Activated T-cell treated with anti-CD3 and anti-CD28 coated beads, Interleukin-2, amount 50 U/mL, for 1 hour (primary cell): Measurements from ENCODE around the gene MLST8.
A peak's percentile ranks its signal among the peaks of the same experiment; 100 is the strongest.
"Not testable (repeated sequence)": the region's sequence is repeated elsewhere in the genome, so short reads cannot be mapped to it uniquely, and the experiment has no call there.

Source experiments
- DNase-seq: peaks from one replicate; pipeline ENCODE4 v3.0.0-alpha.2; 2020

MLST8 gene

DNA sequence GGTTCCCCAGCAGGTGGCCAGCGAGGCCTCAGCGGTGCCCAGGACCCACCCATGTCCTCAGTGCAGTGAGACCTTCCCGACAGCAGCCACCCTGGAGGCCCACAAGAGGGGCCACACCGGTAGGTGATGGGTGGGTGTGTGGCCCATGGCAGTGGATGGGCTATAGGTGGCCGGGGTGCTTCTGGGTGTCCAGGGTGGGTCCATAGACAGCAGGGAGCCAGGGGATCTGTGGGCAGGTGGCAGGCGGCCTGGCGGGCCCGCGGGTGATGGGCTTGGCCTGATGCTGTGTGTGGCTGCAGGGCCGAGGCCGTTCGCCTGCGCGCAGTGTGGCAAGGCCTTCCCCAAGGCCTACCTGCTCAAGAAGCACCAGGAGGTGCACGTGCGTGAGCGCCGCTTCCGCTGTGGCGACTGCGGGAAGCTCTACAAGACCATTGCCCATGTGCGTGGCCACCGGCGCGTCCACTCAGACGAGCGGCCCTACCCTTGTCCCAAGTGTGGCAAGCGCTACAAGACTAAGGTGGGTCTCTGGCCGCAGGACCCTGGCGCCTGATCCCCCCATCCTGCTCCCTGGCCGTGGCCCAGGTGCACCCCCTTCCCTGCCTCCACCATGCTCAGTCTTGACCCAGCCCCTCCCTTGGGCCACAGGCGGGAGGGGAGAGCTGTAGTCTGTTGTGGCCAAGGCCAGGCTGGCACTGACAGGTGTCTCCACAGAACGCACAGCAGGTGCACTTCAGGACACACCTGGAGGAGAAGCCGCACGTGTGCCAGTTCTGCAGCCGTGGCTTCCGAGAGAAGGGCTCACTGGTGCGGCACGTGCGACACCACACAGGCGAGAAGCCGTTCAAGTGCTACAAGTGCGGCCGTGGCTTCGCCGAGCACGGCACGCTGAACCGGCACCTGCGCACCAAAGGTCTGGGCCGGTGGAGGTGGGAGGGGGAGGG is 28.9 kb downstream of the MLST8 start:
- DNase-seq: no peak

DNA sequence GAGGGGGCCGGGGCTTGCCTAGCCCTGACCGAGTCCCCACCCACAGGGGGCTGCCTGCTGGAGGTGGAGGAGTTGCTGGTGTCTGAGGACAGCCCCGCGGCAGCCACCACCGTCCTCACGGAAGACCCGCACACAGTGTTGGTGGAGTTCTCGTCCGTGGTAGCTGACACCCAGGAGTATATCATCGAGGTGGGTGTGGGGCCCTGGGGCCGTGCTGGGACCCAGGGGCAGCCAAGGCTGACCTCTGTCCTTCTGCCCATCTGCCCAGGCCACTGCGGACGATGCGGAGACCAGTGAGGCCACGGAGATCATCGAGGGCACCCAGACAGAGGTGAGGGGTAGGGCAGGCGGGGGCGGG is 29.5 kb downstream of the MLST8 start:
- DNase-seq: no peak

DNA sequence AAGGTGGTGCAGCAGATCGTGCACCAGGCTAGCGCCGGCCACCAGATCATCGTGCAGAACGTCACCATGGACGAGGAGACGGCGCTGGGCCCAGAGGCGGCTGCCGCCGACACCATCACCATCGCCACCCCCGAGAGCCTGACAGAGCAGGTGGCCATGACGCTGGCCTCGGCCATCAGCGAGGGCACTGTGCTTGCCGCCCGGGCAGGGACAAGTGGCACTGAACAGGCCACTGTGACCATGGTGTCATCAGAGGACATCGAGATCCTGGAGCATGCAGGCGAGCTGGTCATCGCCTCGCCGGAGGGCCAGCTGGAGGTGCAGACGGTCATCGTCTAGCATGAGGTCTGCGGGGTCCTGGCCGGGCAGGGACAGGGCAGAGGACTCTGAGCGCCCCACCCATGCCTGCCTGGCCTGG is 30.0 kb downstream of the MLST8 start:
- DNase-seq: no peak

DNA sequence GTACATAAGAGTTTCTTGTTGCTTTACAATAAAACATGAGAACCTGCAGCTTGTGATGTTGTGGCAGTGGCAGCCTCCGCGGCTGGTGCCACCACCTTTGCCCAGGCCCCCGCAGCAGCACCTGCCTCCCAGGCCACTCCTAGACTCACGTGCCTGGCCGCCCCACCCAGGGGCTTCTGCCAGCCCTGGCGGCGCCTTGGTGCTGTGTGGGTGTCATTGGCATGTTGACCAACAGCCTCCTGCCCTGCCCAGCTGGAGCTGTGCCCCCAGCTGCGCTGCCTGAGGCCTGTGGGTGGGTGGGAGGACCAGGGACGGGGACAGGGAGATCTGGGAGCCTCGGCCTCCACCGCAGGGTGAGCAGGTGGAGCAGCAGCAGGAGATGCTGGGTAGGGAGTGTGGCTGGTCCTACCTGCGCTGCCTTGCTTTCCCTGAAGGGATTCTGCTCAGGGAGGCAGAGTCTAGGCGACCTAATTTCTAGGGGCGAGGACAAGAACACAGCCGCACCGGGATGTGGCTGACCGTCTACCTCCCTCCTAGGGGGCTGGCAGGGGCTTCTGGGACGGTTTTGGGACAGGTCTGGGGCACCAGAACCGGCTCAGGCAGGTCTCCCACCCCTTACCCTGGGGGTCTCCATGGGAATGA is 30.6 kb downstream of the MLST8 start:
- DNase-seq: no peak

DNA sequence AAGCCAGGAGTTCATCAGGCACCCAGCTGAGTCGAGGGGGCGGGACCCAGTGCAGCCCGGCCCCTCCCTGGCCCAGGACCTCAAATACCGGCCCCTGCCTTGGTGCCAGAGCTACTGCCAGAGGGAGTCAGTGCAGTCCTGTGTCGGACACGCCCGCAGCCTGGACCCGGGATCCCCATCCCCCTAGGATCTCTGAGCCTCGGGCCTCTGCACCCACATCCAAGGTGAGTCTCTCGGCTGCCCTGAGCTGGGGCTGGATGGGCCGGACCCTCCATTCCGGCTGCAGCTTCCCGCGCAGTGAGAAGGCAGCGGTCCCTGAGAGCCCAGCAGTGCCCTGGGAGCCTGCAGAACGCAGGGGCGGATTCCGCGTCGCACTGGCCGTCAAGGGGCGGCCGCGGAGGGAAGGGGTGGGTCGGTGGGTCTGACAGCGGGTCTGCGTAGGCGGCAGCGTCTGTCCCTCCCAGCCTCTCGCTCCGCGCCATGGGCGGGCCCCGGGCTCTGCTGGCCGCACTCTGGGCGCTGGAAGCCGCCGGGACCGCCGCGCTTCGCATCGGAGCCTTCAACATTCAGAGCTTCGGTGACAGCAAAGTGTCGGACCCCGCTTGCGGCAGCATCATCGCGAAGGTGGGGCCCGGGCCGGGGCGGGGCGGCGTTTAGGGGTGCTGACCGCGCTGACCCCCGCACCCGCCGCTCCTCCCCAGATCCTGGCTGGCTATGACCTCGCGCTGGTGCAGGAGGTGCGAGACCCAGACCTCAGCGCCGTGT is 31.3 kb downstream of the MLST8 start, which contains the start of gene DNASE1L2:
Gene DNASE1L2, plus strand, starts transcription at position 108 of the 765 bp plus-strand sequence. Its CDS starts 373 bp downstream, at position 481.
- no peak for DNase-seq

DNA sequence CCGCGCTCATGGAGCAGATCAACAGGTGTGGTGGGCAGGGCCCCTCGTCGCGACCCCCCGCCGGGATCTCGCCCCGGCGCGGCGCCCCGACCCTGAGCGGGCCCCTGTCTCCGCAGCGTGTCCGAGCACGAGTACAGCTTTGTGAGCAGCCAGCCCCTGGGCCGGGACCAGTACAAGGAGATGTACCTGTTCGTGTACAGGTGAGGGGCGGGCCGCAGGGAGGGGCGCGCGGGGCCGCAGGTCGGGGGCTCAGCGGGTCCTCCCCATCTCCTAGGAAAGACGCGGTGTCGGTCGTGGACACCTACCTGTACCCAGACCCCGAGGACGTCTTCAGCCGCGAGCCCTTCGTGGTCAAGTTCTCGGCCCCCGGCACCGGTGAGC is 31.8 kb downstream of the MLST8 start:
- DNase-seq: no peak

DNA sequence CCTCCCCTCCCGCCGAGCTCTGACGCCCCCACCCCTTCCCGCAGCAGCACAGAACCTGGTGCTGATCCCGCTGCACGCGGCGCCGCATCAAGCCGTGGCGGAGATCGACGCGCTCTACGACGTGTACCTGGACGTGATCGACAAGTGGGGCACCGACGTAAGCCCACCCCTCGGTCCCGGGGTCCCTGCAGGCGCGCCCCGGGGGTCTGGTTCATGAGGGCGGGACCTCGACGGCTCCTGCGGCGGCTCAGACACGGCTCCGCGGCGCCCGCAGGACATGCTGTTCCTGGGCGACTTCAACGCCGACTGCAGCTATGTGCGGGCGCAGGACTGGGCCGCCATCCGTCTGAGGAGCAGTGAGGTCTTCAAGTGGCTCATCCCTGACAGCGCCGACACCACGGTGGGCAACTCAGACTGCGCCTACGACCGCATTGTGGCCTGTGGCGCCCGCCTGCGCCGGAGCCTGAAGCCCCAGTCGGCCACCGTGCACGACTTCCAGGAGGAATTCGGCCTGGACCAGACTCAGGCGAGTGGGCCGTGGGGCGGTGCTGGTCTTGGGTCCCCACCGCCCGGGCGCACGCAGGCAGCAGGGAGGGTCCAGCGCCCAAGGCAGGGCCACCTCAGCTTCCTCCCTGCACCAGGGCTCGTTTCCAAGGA is 32.4 kb downstream of the MLST8 start:
- no peak for DNase-seq

DNA sequence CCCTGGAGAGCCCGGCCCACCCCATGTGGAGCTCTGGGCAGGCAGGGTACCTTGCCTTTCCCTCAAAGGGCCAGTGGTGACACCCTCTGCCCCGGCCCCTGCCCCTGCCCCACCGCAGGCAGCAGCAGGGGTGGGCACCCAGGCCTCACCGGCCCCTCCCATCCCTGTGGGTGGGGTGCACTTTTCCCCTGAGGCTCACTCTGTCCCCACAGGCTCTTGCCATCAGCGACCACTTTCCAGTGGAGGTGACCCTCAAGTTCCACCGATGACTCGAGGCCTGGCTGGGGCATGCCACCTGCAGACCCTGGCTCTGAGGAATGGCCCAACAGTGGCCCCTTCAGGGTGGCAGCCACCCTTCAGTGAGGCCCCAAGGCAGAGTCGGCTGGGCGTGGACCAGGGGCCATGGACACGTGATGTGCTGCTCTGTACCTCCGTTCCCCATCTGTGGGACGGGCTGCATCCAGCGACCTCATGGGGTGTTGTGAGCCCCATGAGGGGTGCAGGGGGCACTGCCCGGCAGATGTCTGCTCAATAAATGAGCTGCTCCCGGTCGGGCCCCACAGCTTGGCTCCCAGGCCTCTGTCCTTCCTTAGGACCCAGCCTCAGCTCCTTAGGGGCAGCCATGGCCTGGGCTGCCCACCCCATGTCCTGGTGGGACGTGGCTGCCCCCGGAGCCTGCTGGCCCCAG is 33.0 kb downstream of the MLST8 start:
- DNase-seq: no peak

DNA sequence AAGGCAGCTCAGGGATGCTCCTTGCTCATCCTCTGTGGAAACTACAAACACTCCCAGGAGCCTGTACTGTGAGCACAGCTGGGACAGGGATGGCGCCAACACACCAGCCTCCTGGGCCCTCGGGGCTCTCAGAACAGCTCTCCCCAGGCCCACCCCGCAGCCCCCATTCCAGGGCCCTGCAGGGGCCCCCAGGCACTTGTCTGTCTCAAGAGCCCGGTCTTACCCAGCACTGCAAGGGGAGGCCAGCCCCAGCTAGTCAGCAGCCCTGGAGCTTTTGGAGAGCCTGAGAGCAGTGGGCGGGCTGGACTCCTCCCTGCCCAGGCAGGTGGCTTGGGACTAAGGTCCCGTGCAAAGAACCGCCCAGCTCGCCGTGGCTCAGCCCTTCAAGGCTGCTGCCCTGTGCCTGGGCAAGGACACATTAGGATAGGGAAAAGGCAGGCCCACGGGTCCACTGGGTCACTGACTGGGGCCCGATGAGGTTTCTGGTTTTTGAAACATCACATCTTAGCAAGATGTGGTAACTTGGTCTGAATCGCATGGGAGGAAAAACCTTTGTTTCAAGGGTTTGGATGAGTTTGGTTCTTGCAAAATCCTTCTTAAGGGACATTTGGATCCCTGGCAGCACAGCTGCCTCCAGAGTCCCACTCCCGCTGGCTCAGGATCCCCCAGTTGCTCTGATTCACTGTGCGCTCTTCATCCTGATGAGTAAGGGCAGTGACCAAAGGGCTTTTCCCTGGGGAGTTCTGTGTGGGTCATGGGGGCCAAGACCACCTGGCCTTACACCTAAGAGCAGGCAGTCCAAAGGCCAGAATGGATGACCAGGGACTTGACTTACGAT is 33.8 kb downstream of the MLST8 start:
- no peak for DNase-seq

DNA sequence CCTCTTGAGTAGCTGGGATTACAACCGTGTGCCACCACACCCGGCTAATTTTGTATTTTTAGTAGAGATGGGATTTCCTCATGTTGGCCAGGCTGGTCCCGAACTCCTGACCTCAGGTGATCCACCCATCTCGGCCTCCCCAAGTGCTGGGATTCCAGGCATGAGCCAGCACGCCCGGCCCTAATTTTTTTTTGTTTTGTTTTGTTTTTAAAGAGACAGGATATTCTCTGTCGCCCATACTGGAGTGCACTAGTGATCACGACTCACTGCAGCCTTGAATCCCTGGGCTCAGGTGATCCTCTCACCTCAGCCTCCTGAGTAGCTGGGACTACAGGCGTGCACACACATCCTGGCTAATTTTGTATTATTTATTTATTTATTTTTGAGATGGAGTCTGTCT is 35.1 kb downstream of the MLST8 start:
- DNase-seq: not testable (repeated sequence)

DNA sequence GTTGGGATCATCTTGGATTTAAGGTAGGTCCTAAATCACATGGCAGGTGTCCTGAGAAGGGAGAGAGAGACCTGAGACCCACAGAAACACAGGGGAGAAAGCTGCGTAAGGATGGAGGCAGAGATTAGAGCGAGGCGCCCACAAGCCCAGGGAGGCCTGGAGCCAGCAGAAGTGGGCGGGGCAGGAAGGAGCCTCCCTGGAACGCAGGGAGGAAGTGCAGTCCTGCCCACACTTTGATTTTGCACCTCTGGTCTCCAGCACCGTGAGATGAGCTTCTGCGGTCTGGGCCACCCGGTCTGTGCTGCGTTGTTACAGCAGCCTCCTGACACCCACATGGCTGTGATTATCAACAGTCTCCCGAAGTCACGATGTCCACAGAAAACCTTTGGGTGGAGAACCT is 37.3 kb downstream of the MLST8 start:
- no peak for DNase-seq

DNA sequence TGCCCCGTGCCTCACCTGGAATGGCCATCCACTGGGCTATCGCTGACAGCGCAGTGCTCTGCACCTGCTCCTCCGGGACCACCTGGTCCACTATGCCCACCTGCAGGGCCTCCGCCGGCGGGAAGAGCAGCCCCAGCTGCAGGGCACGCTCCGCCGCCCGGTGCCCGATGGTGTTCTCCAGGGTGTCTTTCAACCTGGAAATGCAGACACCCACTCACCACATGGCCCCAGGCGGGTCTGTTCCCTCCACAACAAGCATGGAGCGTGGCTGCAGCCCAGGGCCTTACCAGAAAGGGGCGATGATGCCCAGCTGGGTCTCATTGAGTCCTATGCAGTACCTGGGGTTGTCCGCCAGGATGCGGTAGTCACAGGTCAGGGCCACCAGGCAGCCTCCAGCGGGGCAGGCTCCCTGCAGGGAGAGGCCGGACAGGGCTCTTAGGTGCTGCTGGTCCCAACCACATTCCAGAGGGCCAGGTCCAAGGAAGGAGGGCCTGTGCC is 37.8 kb downstream of the MLST8 start:
- no peak for DNase-seq

DNA sequence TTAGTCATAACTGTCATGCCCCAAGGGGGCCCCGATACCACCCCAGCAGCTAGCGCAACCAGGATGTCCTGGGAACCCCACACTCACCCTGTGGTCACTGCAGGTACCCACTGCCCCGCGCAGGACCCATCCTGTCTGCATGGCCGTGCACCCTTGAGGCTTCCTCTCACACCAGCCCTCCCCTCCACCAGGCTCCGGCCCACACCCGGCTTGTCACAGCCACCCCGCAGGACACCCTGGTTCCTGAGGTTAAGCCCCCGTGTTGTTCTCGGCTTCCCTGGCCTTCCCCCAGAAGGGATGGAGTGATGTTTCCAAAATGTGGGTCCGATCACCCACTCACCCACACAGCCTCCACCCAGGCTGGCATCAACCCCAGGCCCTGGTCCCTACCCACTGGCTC is 38.5 kb downstream of the MLST8 start:
- no peak for DNase-seq

DNA sequence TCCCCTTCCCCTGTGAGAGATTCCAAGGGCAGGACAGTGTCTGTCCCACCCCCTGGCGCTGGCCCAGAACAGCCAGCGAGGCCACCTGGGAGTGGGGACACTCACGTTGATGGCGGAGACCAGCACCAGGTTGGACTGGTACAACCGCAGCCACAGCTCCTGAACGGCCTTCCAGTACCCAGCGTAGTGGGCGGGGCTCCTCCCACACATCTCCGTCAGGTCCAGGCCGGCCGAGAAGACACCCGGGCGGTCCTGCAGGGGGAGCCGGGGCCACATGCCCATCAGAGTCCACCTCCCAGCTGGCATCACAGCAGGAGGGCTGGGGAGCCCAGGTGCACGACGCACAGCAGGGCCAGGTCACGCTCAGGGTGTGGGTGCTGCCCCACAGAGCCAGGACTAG is 39.0 kb downstream of the MLST8 start:
- DNase-seq: no peak

DNA sequence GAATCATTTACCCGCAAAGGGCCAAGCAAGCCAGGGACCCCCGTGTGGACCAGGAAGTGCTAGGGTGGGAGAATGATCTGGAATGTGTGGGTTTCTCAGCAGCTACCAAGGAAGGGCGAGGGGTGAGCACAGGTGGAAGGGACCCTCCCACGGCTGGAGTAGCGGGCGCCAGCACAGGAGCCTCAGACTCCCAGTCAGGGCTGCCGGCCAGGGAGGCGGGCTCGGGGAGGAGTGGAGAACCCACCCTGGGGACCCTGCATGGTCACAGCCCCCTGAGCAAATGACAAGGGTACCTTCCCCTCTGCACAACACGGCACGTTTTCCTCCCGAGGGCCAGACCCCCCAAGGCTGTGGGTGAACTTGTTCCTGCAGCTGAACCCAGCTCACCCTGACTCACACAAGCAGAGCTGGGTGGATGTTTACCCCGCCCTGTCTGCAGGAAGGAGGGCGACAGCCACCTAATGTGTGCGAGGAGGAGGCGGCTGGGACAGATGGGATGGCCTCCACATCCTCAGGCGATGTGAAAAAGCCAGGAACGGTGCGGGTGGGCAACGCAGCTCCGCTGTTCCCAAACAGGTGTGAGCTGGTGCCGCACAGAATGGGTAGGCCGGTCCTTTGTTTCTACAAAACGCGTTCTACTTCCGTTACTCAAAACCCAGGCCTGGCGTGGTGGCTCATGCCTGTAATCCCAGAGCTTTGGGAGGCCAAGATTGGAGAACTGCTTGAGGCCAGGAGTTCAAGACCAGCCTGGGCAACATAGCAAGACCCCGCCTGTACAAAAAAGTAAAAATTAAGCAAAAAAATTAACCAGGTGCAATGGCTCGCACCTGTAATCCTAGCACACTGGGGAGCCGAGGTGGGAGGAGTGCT is 39.9 kb downstream of the MLST8 start:
- DNase-seq: no peak

DNA sequence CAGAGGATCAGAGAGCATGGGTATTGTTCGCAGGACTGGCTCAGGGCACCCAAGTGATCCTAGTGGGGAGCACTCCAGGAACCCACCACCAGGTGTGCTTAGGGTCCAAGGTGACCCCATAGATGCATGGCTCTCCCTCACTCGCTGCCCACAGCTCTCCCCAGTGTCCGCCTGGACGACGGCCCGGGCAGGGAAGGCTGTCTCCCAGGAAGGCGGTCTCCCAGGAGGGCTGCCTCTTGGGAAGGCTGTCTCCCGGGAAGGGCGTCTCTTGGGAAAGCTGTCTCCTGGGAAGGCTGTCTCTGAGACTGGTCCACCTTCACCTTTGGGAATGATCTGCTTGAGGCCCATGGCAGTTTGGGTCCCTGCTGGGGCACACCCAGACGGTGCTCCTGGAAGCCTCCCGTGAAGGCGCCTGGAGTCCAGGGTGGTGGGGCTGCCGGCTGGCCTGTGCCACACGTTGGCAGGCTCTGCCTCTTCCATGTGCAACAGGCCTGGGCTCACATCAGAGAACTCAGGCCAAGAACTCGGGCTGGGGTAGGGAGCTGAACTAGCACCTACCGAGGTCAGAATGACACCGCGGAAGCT is 41.1 kb downstream of the MLST8 start:
- no peak for DNase-seq

DNA sequence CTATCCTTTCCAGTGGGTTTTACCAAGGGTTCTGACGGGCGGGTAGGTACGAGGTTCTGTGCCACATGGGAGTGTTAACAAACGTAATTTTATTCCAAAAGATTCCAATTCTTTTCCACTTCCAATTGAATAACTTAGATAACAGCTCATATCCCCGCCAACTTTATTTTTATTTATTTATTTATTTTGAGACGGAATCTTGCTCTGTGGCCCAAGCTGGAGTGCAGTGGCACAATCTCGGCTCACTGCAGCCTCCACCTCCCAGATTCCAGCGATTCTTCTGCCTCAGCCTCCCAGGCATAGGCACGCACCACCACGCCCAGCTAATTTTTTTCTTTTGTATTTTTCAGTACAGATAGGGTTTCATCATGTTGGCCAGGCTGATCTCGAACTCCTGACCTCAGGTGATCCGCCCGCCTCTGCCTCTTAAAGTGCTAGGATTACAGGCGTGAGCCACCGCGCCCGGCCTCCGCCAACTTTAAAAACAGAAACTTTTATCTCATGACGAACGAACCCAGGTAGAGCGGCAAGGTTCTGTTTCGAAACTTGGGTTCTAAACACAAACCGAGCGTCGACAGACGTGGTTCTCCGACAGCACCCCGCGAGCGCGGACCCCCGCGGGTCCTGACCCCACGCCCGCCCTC is 45.5 kb downstream of the MLST8 start:
- DNase-seq: no peak

DNA sequence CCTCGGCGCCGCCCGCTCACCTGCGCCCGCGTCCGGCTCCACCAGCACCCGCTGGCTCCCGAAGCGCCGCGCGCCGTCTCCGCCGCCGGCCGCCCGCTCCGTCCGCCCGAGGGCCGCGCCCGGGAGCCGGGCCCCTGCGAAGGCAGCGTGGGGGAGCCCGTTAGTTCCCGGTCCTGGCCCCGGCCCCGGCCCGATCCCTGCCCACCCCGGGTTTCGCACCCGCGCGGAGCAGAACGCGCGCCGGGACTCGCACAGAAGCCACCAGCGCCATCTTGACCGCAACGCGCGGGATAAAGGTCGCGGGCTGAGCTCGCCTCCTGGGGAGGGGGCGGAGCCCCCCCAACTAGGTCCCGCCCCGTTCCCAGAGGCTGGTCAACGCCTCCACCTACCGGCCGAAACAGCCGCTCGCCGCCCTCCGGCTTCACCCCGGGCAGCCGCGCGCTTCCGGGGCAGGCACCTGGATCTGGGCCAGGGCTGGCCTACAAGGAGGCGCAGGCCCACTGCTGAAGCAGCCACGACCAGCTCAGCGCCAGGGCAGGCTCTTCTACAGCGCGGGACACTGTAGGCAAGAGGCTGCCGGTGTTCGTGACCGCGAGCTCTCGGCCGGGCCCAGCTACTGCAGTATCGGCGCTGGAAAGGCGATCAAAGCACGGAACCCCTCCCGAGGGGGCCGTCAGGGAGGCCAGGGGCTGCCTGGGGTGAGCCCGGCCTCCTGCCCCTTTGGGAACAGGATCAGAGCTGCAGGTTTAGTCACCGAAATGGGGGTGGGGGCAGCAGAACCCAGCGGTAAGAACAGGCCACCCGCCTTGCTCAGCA is 46.2 kb downstream of the MLST8 start, which contains the start of gene ECI1:
Gene ECI1, minus strand, starts transcription at position 292 of the 816 bp plus-strand sequence. Its CDS starts 21 bp downstream, at position 271.
- DNase-seq: peak; percentile 82
